GM23338 (cell line): ENCODE measurements around the gene TMC3. TPM values are rescaled to one million over a fixed set of nuclear protein-coding genes. Genes with fewer than 3 reads are reported as not detected.

ENCODE experiments used
- ATAC-seq: fragments of 200-7000 bp; cut with Tn5 transposase; 3 replicates; pipeline ENCODE4 v1.9.1; 2020
- DNase-seq: peaks from one replicate; pipeline ENCODE4 v3.0.0-alpha.2; 2015; ENCODE audit warnings: low spot score
- H2AFZ ChIP-seq: fragments of 200-600 bp; sonication (generic); 2 replicates; pipeline ENCODE4 v1.8.0; 2016; ENCODE audit warnings: antibody characterized with exemption, mild to moderate bottlenecking, moderate library complexity
- H3F3A ChIP-seq: fragments of 200-600 bp; sonication (generic); replicated peaks from 2 replicates; pipeline ENCODE4 v1.8.0; 2017; ENCODE audit warnings: antibody characterized with exemption, mixed run types, low read depth
- H3K27ac ChIP-seq: fragments of 200-600 bp; sonication (generic); 2 replicates; pipeline ENCODE4 v1.6.1; 2016; ENCODE audit warnings: low read depth
- H3K27me3 ChIP-seq: fragments of 200-600 bp; sonication (generic); 2 replicates; pipeline ENCODE4 v1.8.0; 2016; ENCODE audit warnings: mild to moderate bottlenecking, mixed run types, moderate library complexity; ENCODE audit not compliant: insufficient read depth
- H3K36me3 ChIP-seq: fragments of 200-600 bp; sonication (generic); 2 replicates; pipeline ENCODE4 v1.8.0; 2016; ENCODE audit warnings: mild to moderate bottlenecking; ENCODE audit not compliant: insufficient read depth
- H3K4me1 ChIP-seq: fragments of 200-600 bp; sonication (generic); 2 replicates; pipeline ENCODE4 v1.8.0; 2016; ENCODE audit warnings: mild to moderate bottlenecking, moderate library complexity; ENCODE audit not compliant: insufficient read depth
- H3K4me2 ChIP-seq: fragments of 200-600 bp; sonication (generic); 2 replicates; pipeline ENCODE4 v1.7.1; 2017; ENCODE audit warnings: mixed run types
- H3K4me3 ChIP-seq: fragments of 200-600 bp; sonication (generic); 2 replicates; pipeline ENCODE4 v1.6.1; 2016; ENCODE audit warnings: mixed run types
- H3K79me2 ChIP-seq: fragments of 200-600 bp; sonication (generic); replicated peaks from 2 replicates; pipeline ENCODE4 v1.8.0; 2017; ENCODE audit warnings: mild to moderate bottlenecking; ENCODE audit not compliant: insufficient read depth
- H3K9me2 ChIP-seq: fragments of 200-600 bp; sonication (generic); 2 replicates; pipeline ENCODE4 v1.8.0; 2017; ENCODE audit not compliant: insufficient read depth
- H4K20me1 ChIP-seq: fragments of 200-600 bp; sonication (generic); replicated peaks from 2 replicates; pipeline ENCODE4 v1.8.0; 2017; ENCODE audit warnings: mild to moderate bottlenecking; ENCODE audit not compliant: insufficient read depth
- H3K27ac Mint-ChIP-seq: 2 replicates; pipeline ENCODE4 v1.8.0; 2020; ENCODE audit warnings: inconsistent platforms, mild to moderate bottlenecking, moderate library complexity, mixed read lengths
- H3K27me3 Mint-ChIP-seq: 3 replicates; pipeline ENCODE4 v1.8.0; 2022; ENCODE audit warnings: low read depth, mild to moderate bottlenecking, moderate library complexity, mixed read lengths, inconsistent platforms; ENCODE audit not compliant: insufficient read depth, poor library complexity
- H3K36me3 Mint-ChIP-seq: 3 replicates; pipeline ENCODE4 v1.8.0; 2021; ENCODE audit warnings: low read depth, mild to moderate bottlenecking, inconsistent platforms, moderate library complexity, mixed read lengths
- H3K4me1 Mint-ChIP-seq: 3 replicates; pipeline ENCODE4 v1.8.0; 2020; ENCODE audit warnings: mild to moderate bottlenecking, inconsistent platforms, mixed read lengths
- H3K4me3 Mint-ChIP-seq: 3 replicates; pipeline ENCODE4 v1.8.0; 2021; ENCODE audit warnings: moderate library complexity, mild to moderate bottlenecking, inconsistent platforms, mixed read lengths
- H3K9me3 Mint-ChIP-seq: 3 replicates; pipeline ENCODE4 v1.8.0; 2020; ENCODE audit warnings: moderate library complexity, mild to moderate bottlenecking, inconsistent platforms, mixed read lengths
- CREB1 ChIP-seq: fragments of 250-450 bp; sonication (Bioruptor Pico); IDR thresholded peaks from 2 replicates; pipeline ENCODE4 v1.5.0; 2020; ENCODE audit warnings: low read depth, mild to moderate bottlenecking, moderate library complexity
- CTCF ChIP-seq, 2 experiments: fragments of 200-600 bp in 1 of 2; sonication (generic) in 1 of 2; conservative IDR thresholded peaks; 2 replicates each; pipeline versions ENCODE4 v1.5.1 to v1.6.1; 2016 to 2017; ENCODE audit warnings: antibody characterized with exemption in 2 of 2, low read depth in 2 of 2, mild to moderate bottlenecking in 2 of 2, moderate library complexity in 1 of 2
- EZH2 ChIP-seq: fragments of 200-600 bp; sonication (generic); IDR thresholded peaks from one replicate; pipeline ENCODE4 v1.8.0; 2017; ENCODE audit warnings: antibody characterized with exemption, mild to moderate bottlenecking, low read depth; ENCODE audit not compliant: unreplicated experiment
- EZH2phosphoT487 ChIP-seq: fragments of 200-600 bp; sonication (generic); IDR thresholded peaks from one replicate; pipeline ENCODE4 v1.8.1; 2018; ENCODE audit warnings: antibody characterized with exemption; ENCODE audit not compliant: unreplicated experiment
- JUNB ChIP-seq: IDR thresholded peaks from one replicate; pipeline ENCODE4 v1.6.1; 2016; ENCODE audit warnings: antibody characterized with exemption; ENCODE audit not compliant: unreplicated experiment
- NANOG ChIP-seq: IDR thresholded peaks from 2 replicates; pipeline ENCODE4 v1.6.1; 2016; ENCODE audit warnings: antibody characterized with exemption, borderline replicate concordance
- POLR2AphosphoS5 ChIP-seq: IDR thresholded peaks from 2 replicates; pipeline ENCODE4 v1.6.1; 2016; ENCODE audit warnings: antibody characterized with exemption, low read depth
- REST ChIP-seq: IDR thresholded peaks from one replicate; pipeline ENCODE4 v1.6.1; 2018; ENCODE audit warnings: antibody characterized with exemption; ENCODE audit not compliant: unreplicated experiment
- STAT1 ChIP-seq: IDR thresholded peaks from one replicate; pipeline ENCODE4 v1.6.1; 2016; ENCODE audit warnings: antibody characterized with exemption; ENCODE audit not compliant: unreplicated experiment
- ZNF114 ChIP-seq: fragments of 250-450 bp; sonication (Bioruptor Pico); IDR thresholded peaks from 2 replicates; pipeline ENCODE4 v1.5.0; 2020; ENCODE audit warnings: mild to moderate bottlenecking, moderate library complexity
- ZNF331 ChIP-seq: fragments of 250-450 bp; sonication (Bioruptor Pico); IDR thresholded peaks from 2 replicates; pipeline ENCODE4 v1.5.0; 2020; ENCODE audit warnings: low read depth, mild to moderate bottlenecking, moderate library complexity
- polyA plus RNA-seq: library from polyadenylated mRNA; unstranded; fragments of >200 nt; fragmentation: Nextera tagmentation; extraction: Ambion mirVana; gene quantifications from 2 replicates; pipeline ENCODE4 v1.2.1, GENCODE V29; 2016
- total RNA-seq: library from RNA; depleted of rRNA; stranded (reverse); fragments of >200 nt; shearing (Covaris generic); gene quantifications from 2 replicates; pipeline ENCODE4 v1.2.3, GENCODE V29; 2014

Gene TMC3
- total and polyA plus RNA-seq, 2 experiments from 2014 or later: 0.10 TPM; not detected in 1

GRCh38 chr15:81346611-81347010 is 27.4 kb downstream of the TMC3 start:
- no peak overlapping the region for H3K27ac Mint-ChIP-seq
- H3K4me3 ChIP-seq: no peak overlapping the region
- no peaks in the 10 kb centered on the region for H3K36me3 Mint-ChIP-seq
- peaks cover 5% of the 10 kb centered on the region; the same call in 1 of the 2 replicates for H3K9me2 ChIP-seq
- TF ChIP-seq ZNF114: no peak
- TF ChIP-seq JUNB: no peak
- no peaks in the 10 kb centered on the region for H3K4me1 ChIP-seq
- H3K79me2 ChIP-seq: no peaks in the 10 kb centered on the region
- no peaks in the 10 kb centered on the region; the same call in 1 of the 2 replicates for H4K20me1 ChIP-seq
- H3F3A ChIP-seq: no peaks in the 10 kb centered on the region
- no peak overlapping the region for H3K4me2 ChIP-seq
- DNase-seq (no peak), ATAC-seq (no peak)
- no peaks in the 10 kb centered on the region for H3K27me3 ChIP-seq
- no peak overlapping the region for H3K4me3 Mint-ChIP-seq
- H3K9me3 Mint-ChIP-seq: no peaks in the 10 kb centered on the region
- H3K4me1 Mint-ChIP-seq: peaks cover 2% of the 10 kb centered on the region; the same call in 2 of the 3 replicates
- no peaks in the 10 kb centered on the region for H3K36me3 ChIP-seq
- no peaks in the 10 kb centered on the region for H3K27me3 Mint-ChIP-seq
- no peak overlapping the region for H3K27ac ChIP-seq
- no peak overlapping the region for H2AFZ ChIP-seq

GRCh38 chr15:81343371-81343770 is 30.6 kb downstream of the TMC3 start:
- Histone ChIP-seq H2AFZ (no peak overlapping the region), H3K27ac (no peak overlapping the region), H4K20me1 (no peaks in the 10 kb centered on the region; the same call in 1 of the 2 replicates), H3K9me2 (peaks cover 5% of the 10 kb centered on the region; the same call in 1 of the 2 replicates), H3K27me3 (no peaks in the 10 kb centered on the region), H3K4me2 (no peak overlapping the region), H3K4me3 (no peak overlapping the region), H3F3A (no peaks in the 10 kb centered on the region), H3K4me1 (no peaks in the 10 kb centered on the region), H3K36me3 (no peaks in the 10 kb centered on the region), H3K79me2 (no peaks in the 10 kb centered on the region)
- DNase-seq (no peak), ATAC-seq (no peak)
- Mint-ChIP-seq H3K36me3 (no peaks in the 10 kb centered on the region), H3K4me3 (no peak overlapping the region), H3K4me1 (peaks cover 2% of the 10 kb centered on the region; the same call in 2 of the 3 replicates), H3K27ac (no peak overlapping the region), H3K9me3 (no peaks in the 10 kb centered on the region), H3K27me3 (no peaks in the 10 kb centered on the region)
- TF ChIP-seq CTCF (conservative IDR thresholded peaks at IDR 0.05; ENCODE audit: low read depth in 2 of 2) (no peak), NANOG (no peak), ZNF331 (CRISPR knock-in tag) (no peak), ZNF114 (no peak), REST (no peak), STAT1 (no peak), CREB1 (no peak), JUNB (no peak), EZH2 (no peak), EZH2phosphoT487 (no peak), POLR2AphosphoS5 (no peak)
